Esophagus muscularis mucosa (tissue), 3 donors: ENCODE data around the gene UPK1B.

ENCODE experiments used
- CTCF ChIP-seq, 3 experiments: fragments of 200-600 bp in 2 of 3; fragments of 450-650 bp in 1 of 3; sonication (generic) in 2 of 3; IDR thresholded peaks; one replicate each; pipeline ENCODE4 v1.5.1; 2017 to 2019; ENCODE audit warnings: antibody characterized with exemption in 3 of 3, mild to moderate bottlenecking in 2 of 3, moderate library complexity in 1 of 3
- POLR2AphosphoS5 ChIP-seq, 2 donors: sonication (generic); formaldehyde crosslinking; IDR thresholded peaks; one replicate each; pipeline ENCODE4 v1.6.1; 2017; ENCODE audit warnings: antibody characterized with exemption in 2 of 2

GRCh38 chr3:119145500-119146167 is 27.8 kb upstream of the UPK1B start, which contains the start of gene TEX55:
- TF ChIP-seq CTCF (IDR thresholded peaks at IDR 0.05) (peak in 2 of 3 experiments; percentile 9 to 34), POLR2AphosphoS5 (IDR thresholded peaks at IDR 0.05) (no peak)
